HG03159 (cell line): Measurements from ENCODE around the gene IRF2BPL.

Source experiments
- ATAC-seq: cut with Tn5 transposase; IDR thresholded peaks from one replicate; pipeline ENCODE4 v1.9.1; 2021; ENCODE audit warnings: mild to moderate bottlenecking, moderate library complexity; ENCODE audit not compliant: unreplicated experiment

The IRF2BPL gene

DNA sequence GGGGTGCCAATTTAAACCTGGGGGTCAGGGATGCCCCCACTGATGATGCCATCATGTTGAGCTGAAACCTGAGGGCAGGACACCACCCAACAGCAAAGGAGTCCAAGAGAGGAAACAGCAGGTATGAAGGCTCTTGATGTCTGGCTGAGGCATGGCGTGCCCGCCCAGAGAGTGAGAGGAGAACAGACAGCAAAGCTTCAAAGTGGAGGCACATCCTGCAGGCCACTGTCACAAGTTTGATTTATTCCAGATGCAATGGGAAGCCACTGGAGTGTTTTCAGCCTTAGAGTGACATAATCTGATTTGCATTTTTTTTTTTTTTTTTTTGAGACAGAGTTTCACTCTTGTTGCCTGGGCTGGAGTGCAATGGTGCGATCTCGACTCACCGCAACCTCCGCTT is 34.8 kb downstream of the IRF2BPL start:
- no peak for ATAC-seq

DNA sequence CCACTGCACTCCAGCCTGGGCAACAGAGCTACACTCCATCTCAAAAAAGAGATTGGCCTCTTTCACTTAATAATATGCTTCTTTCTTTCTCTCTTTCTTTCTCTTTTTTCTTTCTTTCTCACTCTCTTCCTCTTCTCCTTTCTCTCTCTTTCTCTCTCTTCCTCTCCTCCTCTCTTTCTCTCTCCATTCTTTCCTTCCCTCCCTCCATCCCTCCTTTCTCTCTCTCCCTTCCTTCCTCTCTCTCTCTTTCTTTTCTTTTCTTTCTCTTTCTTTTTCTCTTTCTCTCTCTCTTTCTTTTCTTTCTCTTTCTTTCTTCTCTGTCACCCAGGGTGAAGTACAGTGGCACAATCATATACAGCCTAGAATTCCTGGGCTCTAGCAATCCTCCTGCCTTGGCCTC is 38.4 kb downstream of the IRF2BPL start:
- ATAC-seq = no peak

DNA sequence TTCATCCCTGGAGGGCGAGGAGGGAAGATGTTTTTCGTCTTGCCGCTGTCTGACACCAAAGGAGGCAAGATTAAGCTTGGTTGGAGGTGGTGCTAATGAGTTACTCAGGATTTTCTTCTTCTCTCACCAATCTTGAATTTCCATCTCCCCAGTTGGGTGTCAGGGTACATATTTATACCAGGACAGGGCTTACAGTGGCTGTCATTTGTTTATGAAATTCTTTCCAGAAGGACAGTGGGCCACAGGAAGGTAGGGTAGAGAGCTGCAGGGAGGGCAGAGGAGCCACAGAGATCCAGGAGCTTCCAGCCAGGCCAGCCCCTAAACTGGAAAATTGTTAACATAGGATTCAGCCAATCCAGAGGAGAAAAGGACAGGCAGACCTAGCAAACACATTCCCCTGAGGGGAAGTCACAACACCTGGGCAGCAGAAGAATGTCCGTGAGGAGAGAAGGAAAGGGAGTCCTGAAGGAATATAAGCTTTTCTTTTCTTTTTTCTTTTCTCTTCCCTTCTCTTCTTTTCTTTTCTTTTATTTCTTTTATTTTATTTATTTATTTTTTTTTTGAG is 40.5 kb downstream of the IRF2BPL start:
- ATAC-seq = no peak

DNA sequence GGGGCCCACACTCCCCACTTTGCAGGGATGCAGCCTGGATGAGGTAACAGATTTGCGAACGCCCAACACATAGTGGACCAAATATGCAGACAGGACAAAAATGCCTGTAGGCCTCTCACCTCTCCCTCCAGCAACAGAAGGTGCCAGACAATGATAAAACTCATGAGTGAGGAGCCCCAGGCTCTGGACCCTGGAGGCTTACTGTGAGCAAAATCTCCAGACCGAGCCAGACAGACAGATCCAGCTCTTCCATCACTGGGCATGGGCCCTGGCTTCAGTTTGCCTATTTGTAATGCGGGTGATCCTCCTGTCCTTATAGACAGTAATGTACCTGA is 42.3 kb downstream of the IRF2BPL start:
- ATAC-seq = no peak

DNA sequence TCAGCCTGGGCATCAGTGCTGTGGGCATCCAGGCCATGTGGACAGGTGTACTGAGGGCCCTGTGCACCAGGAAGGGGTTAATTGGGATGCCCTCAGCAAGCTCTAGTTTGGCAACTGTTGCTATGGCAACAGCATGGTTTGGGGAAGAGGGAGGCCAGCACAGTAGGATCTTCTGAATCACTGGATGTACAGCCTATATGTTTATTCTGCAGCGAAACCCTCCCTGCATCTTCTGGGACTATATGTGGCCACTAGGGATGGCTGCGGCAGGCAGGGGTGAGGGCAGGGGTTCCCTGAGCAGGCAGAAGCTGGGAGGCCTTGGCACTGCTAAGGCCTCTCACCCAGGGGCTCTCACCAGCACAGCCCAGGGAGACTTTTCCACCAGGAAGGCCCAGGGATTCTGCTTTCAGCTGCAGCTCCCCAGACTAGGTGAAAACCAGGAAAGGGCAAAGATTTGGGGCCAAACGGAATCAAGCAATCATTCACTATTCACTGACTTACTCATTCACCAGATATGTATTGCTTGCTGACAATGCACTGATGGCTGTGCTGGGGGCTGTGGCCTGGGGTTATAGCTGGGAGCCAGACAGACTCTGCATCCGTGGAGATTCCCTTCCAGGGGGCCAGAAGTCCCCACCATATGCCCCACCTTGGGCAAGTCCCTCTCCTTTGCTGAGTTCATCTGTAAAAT is 42.8 kb downstream of the IRF2BPL start:
- ATAC-seq = no peak

DNA sequence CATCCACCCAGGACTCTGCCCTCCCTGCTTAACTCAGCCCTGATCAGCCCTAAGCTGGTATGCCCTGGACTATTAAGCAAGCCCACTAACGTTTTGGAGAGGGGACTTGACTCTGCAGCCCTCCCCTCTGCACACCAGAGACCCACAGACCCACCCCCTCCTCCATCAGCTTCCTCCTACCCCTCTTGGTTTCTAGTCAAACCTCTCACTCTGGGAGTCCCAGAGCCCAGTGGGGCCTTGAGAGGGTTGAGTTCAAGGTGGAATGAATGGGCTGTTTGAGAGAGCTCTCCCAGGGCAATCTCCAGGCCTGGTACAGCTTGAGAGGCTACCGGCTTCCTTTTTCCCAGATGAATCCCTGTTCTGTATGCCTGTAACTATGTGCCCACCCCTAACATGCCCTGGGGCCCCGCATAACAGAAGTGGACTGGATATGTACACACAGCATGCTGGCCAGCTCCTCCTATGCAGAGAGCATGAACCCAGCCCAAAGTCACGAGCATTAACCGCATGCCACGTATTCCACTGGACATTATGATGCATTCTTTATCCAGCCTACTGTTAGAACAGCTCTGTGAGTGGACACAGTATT is 43.6 kb downstream of the IRF2BPL start:
- ATAC-seq = no peak

DNA sequence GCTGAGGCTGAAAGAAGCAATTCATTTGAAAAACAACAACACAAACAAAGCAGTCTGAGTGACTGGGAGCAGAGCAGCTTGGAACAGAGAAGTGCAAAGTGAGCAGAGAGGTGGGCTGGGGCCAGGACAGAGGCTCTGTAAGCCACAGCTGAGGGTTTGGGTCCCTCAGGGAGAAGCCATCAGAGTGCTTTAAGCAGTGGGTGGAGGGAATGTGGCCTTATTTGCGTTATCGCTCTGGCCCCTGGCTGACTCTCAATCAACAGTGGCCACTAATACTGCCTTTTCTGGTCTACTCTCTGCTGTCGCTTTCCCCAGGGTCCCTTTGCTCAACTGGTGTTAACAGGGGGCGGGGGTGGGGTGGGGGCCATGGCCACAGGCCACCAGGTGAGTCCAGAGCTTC is 44.2 kb downstream of the IRF2BPL start:
- ATAC-seq = no peak

DNA sequence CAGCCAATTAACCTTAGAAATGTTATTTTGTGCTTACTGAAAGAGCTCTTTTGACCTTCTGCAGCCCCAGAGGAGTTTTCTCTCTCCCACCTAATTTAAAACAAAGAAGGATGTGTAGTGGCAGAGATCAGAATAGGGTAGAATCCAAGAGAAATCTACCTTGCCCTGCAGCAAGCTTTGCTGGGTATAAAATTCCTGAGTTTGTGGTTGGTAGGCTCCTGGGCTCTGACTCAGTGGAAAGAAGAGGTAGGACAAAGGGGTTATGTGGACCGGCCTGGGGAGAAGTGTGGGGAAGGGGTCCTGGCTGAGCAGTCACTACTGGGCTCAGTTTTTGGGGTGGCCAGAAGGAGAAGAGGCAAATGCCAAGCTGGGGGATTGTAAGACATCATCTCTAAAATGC is 46.8 kb downstream of the IRF2BPL start:
- ATAC-seq = no peak

DNA sequence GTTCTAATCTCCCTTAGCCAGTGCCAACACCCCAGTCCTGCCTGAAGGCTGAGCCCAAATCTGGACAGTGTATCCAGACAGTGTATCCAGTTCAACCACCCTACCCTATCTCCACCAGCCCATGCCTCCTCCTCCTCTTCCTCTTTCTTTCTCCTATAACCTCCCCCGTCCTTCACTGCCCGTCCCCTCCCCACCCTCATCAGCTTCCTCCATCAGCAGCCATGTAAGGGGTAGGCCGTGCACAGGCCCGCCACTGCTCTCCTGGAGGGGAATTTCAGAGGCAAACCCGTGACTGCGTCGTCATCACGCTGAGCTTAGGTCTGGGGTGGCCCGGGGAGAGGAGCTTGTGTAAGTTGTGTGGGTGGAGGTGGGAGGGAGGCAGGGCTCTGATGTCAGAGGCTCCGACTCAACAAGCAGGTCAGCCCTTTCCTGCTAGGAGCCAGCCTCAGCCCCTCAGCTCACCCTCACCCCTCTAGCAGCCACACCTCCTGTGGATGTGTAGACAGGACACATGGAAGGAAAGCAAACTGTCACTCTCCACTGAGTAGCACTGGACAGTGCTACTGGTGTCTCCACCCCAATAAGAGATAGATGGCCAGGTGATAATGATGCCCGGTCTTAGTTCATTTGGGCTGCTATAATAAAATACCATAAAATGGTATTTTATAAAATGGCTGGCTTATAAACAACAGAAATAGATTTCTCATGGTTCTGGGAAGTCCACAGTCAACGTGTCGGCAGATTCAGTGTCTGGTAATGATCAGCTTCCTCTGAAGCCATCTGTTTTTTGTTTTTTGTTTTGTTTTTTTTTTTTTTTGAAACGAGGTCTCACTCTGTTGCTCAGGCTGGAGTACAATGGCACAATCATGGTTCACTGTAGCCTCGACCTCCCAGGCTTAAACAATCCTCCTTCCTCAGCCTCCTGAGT is 50.5 kb downstream of the IRF2BPL start:
- ATAC-seq = peak; percentile 93

DNA sequence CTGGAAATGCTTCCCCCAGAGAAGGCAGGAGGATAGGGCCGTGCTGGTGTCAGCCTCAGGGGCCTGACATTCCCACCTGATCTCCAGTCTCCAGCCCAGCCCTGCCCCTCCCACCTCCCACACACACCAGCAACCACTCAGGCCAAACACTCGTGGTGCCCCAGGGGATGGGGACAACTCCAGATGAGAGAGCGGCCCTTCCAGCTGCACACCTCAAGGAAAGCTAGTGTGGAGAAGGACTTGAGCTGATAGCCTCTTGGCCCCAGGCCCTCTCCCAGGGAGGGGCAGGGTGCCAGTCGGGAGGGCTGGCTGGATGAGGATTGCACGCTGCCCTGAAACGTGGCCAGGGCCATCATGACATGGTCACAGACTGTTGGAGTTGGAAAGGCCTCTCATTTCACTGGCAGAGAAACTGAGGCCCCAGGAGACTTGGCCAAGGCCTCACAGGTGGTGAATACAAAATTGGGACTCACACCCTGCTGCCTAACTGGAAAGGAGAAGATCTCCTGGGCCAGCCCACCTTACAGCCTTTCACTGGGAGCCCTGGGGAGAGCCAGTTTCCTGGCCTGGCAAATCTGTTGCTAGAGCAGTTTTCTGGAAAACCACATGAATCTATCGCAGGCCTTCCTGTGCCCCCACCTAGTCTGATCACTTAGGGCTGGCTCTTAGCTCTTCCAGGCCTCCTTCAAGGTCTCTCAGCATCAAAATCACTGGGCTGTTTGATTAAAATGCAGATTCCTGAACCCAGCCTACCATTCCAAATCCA is 52.1 kb downstream of the IRF2BPL start:
- ATAC-seq = no peak

DNA sequence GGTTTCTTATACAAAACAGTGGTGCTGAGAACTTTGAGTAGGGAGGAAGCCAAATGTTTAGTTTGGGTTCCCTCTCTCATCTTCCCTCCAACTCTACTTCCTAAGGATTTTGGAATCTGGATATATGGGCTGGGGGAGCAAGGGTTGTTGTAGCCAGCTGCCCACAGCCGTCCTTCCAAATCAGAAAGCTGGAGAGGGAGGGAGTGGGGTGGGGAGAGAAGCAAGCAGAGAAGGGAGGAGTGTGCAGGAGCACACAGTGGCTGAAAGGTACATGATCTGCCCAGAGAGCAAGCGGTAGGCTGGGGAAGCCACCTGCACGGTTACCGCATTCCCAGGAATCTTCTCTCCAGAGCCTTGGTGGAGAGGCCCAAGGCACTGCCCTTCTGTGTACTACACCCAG is 52.7 kb downstream of the IRF2BPL start:
- no peak for ATAC-seq

DNA sequence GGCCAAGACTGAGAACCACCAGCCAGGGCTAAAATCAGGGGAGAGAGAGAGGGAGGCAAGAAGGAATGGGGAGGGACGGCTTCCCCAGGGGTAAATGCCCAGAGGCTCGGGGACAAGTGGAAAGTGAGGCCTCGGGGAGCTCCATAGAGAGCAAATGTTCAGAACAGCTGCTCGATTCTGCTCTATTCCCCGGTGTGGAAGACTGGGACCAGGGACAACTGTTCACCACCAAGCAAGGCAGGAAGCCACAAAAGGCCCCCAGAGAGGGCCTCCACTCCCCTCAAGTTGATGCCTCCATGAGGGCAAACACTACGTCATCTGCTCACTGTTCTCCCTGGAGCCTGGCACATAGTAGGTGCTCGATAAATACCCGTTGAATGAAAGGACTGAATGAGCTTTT is 53.5 kb downstream of the IRF2BPL start:
- ATAC-seq = no peak
